Effector memory CD8-positive, alpha-beta T cell (primary cell): ENCODE results near the gene SLC11A1.

ENCODE experiments used
- ATAC-seq: fragments of 150-1000 bp; cut with Tn5 transposase; replicated peaks from 2 replicates; pipeline ENCODE4 v1.10.0; 2021; ENCODE audit warnings: mild to moderate bottlenecking, moderate library complexity
- DNase-seq, 3 experiments: peaks; one replicate each; pipeline ENCODE4 v3.0.0; 2021
- H3K27ac Mint-ChIP-seq, 2 donors: one replicate each; pipeline ENCODE4 v1.8.0; 2022; ENCODE audit warnings: mild to moderate bottlenecking in 2 of 2, mixed read lengths in 2 of 2, moderate library complexity in 2 of 2
- H3K27me3 Mint-ChIP-seq, 2 donors: one replicate each; pipeline ENCODE4 v1.8.0; 2022; ENCODE audit warnings: mixed read lengths in 2 of 2
- H3K36me3 Mint-ChIP-seq: one replicate; pipeline ENCODE4 v1.8.0; 2022; ENCODE audit warnings: mild to moderate bottlenecking, moderate library complexity, mixed read lengths; ENCODE audit not compliant: insufficient read depth
- H3K4me1 Mint-ChIP-seq, 2 donors: one replicate each; pipeline ENCODE4 v1.8.0; 2022; ENCODE audit warnings: low read depth in 2 of 2, mixed read lengths in 2 of 2
- H3K4me3 Mint-ChIP-seq, 2 donors: one replicate each; pipeline ENCODE4 v1.8.0; 2022; ENCODE audit warnings: mild to moderate bottlenecking in 2 of 2, mixed read lengths in 2 of 2, moderate library complexity in 2 of 2
- H3K9me3 Mint-ChIP-seq, 2 donors: one replicate each; pipeline ENCODE4 v1.8.0; 2022; ENCODE audit warnings: mixed read lengths in 2 of 2

Gene SLC11A1

GRCh38 chr2:218370410-218371063 lies 11.5 kb upstream of the SLC11A1 start:
- ATAC-seq (no peak), DNase-seq (no peak)
- H3K27ac Mint-ChIP-seq: peak overlapping the region in 1 of 2 donors; percentile 68
- H3K9me3 Mint-ChIP-seq: no peaks in the 10 kb centered on the region
- H3K36me3 Mint-ChIP-seq: peaks cover 15% of the 10 kb centered on the region
- H3K4me3 Mint-ChIP-seq: no peak overlapping the region
- H3K27me3 Mint-ChIP-seq: no peaks in the 10 kb centered on the region
- H3K4me1 Mint-ChIP-seq: peaks cover 5 to 6% of the 10 kb centered on the region in 2 donors

- Mint-ChIP-seq H3K36me3 (peaks cover 15% of the 10 kb centered on the region), H3K27me3 (no peaks in the 10 kb centered on the region), H3K27ac (peak overlapping the region in 1 of 2 donors; percentile 36), H3K9me3 (no peaks in the 10 kb centered on the region), H3K4me3 (no peak overlapping the region), H3K4me1 (peaks cover 5% of the 10 kb centered on the region in 2 donors)
- DNase-seq (no peak), ATAC-seq (no peak)
Measured at GRCh38 chr2:218371983-218372350, 10.1 kb upstream of the SLC11A1 start.

- no peak for ATAC-seq
- Mint-ChIP-seq H3K27ac (no peak overlapping the region), H3K27me3 (no peaks in the 10 kb centered on the region)
Measured at GRCh38 chr2:218374795-218375194, 7.3 kb upstream of the SLC11A1 start.

GRCh38 chr2:218375212-218375611 lies 6.9 kb upstream of the SLC11A1 start:
- Mint-ChIP-seq H3K36me3 (peaks cover 4% of the 10 kb centered on the region), H3K4me1 (no peaks in the 10 kb centered on the region), H3K27me3 (no peaks in the 10 kb centered on the region), H3K4me3 (no peak overlapping the region), H3K9me3 (no peaks in the 10 kb centered on the region), H3K27ac (no peak overlapping the region)
- ATAC-seq (no peak), DNase-seq (no peak)

More at GRCh38 chr2:218374795-218375194, 7.3 kb upstream of the SLC11A1 start:
- H3K4me3 Mint-ChIP-seq: no peak overlapping the region
- peaks cover 4% of the 10 kb centered on the region for H3K36me3 Mint-ChIP-seq
- no peaks in the 10 kb centered on the region for H3K4me1 Mint-ChIP-seq
- no peaks in the 10 kb centered on the region for H3K9me3 Mint-ChIP-seq
- no peak for DNase-seq

GRCh38 chr2:218378053-218378452 lies 4.0 kb upstream of the SLC11A1 start:
- ATAC-seq (no peak), DNase-seq (no peak)
- no peak overlapping the region for H3K27ac Mint-ChIP-seq
- no peaks in the 10 kb centered on the region for H3K27me3 Mint-ChIP-seq
- H3K4me1 Mint-ChIP-seq: peaks cover 5 to 7% of the 10 kb centered on the region in 2 donors
- H3K36me3 Mint-ChIP-seq: peaks cover 2% of the 10 kb centered on the region
- no peak overlapping the region for H3K4me3 Mint-ChIP-seq
- no peaks in the 10 kb centered on the region for H3K9me3 Mint-ChIP-seq

GRCh38 chr2:218382785-218383184 lies 712 bp downstream of the SLC11A1 start:
- Mint-ChIP-seq H3K36me3 (peaks cover 2% of the 10 kb centered on the region), H3K27ac (peak overlapping the region in 1 of 2 donors; percentile 17), H3K4me1 (peaks cover 7 to 12% of the 10 kb centered on the region in 2 donors), H3K9me3 (no peaks in the 10 kb centered on the region), H3K27me3 (peaks cover 6 to 12% of the 10 kb centered on the region in 2 donors), H3K4me3 (no peak overlapping the region)
- ATAC-seq: no peak
- DNase-seq: no peak

GRCh38 chr2:218383892-218384519 lies 1.9 kb downstream of the SLC11A1 start:
- H3K36me3 Mint-ChIP-seq: peaks cover 2% of the 10 kb centered on the region
- ATAC-seq (no peak), DNase-seq (no peak)
- H3K27ac Mint-ChIP-seq: no peak overlapping the region
- H3K4me1 Mint-ChIP-seq: peaks cover 7 to 12% of the 10 kb centered on the region in 2 donors
- H3K27me3 Mint-ChIP-seq: peaks cover 6 to 12% of the 10 kb centered on the region in 2 donors
- H3K4me3 Mint-ChIP-seq: no peak overlapping the region
- no peaks in the 10 kb centered on the region for H3K9me3 Mint-ChIP-seq

- DNase-seq: no peak
- Mint-ChIP-seq H3K36me3 (peaks cover 2% of the 10 kb centered on the region), H3K4me3 (no peak overlapping the region), H3K4me1 (peaks cover 7 to 12% of the 10 kb centered on the region in 2 donors), H3K27ac (no peak overlapping the region), H3K27me3 (peaks cover 6 to 12% of the 10 kb centered on the region in 2 donors), H3K9me3 (no peaks in the 10 kb centered on the region)
- no peak for ATAC-seq
Measured at GRCh38 chr2:218384975-218385374, 2.9 kb downstream of the SLC11A1 start.

GRCh38 chr2:218386505-218387368 lies 4.7 kb downstream of the SLC11A1 start:
- H3K27ac Mint-ChIP-seq: no peak overlapping the region
- no peaks in the 10 kb centered on the region for H3K9me3 Mint-ChIP-seq
- H3K27me3 Mint-ChIP-seq: peaks cover 6 to 12% of the 10 kb centered on the region in 2 donors
- peaks cover 3 to 6% of the 10 kb centered on the region in 2 donors for H3K4me1 Mint-ChIP-seq
- DNase-seq (no peak), ATAC-seq (no peak)
- peak overlapping the region in 1 of 2 donors; percentile 10 for H3K4me3 Mint-ChIP-seq
- H3K36me3 Mint-ChIP-seq: peaks cover 2% of the 10 kb centered on the region

GRCh38 chr2:218387369-218388194 lies 5.5 kb downstream of the SLC11A1 start:
- no peak overlapping the region for H3K27ac Mint-ChIP-seq
- H3K36me3 Mint-ChIP-seq: peaks cover under 1% of the 10 kb centered on the region
- H3K9me3 Mint-ChIP-seq: no peaks in the 10 kb centered on the region
- peak overlapping the region in 1 of 2 donors; percentile 10 for H3K4me3 Mint-ChIP-seq
- DNase-seq (no peak), ATAC-seq (peak; percentile 41)
- H3K27me3 Mint-ChIP-seq: peaks cover 6 to 12% of the 10 kb centered on the region in 2 donors
- peaks cover 2 to 5% of the 10 kb centered on the region in 2 donors for H3K4me1 Mint-ChIP-seq

GRCh38 chr2:218389333-218390150 lies 7.5 kb downstream of the SLC11A1 start:
- DNase-seq (no peak), ATAC-seq (no peak)
- no peak overlapping the region for H3K4me3 Mint-ChIP-seq
- no peaks in the 10 kb centered on the region for H3K9me3 Mint-ChIP-seq
- H3K27ac Mint-ChIP-seq: no peak overlapping the region
- H3K27me3 Mint-ChIP-seq: peaks cover 6 to 12% of the 10 kb centered on the region in 2 donors
- H3K4me1 Mint-ChIP-seq: peaks cover 14 to 23% of the 10 kb centered on the region in 2 donors
- H3K36me3 Mint-ChIP-seq: peaks cover 9% of the 10 kb centered on the region

GRCh38 chr2:218391202-218391601 lies 9.1 kb downstream of the SLC11A1 start:
- Mint-ChIP-seq H3K27ac (no peak overlapping the region), H3K36me3 (peaks cover 13% of the 10 kb centered on the region), H3K4me1 (peaks cover 24 to 36% of the 10 kb centered on the region in 2 donors), H3K9me3 (no peaks in the 10 kb centered on the region), H3K4me3 (no peak overlapping the region), H3K27me3 (peaks cover 6 to 12% of the 10 kb centered on the region in 2 donors)
- ATAC-seq (no peak), DNase-seq (no peak)
